HUES48 (cell line): ENCODE results near the gene NRP1.

Experiments
- H3K27ac ChIP-seq: one replicate; pipeline ENCODE4 v1.7.0; 2013; ENCODE audit warnings: low read depth, low read length, inconsistent platforms
- H3K27me3 ChIP-seq: 2 replicates; pipeline ENCODE4 v1.6.1; 2013; ENCODE audit warnings: mild to moderate bottlenecking, low read length; ENCODE audit not compliant: control insufficient read depth, insufficient read depth
- H3K36me3 ChIP-seq: 2 replicates; pipeline ENCODE4 v1.6.1; 2013; ENCODE audit warnings: low read length; ENCODE audit not compliant: control insufficient read depth, insufficient read depth
- H3K4me1 ChIP-seq: 2 replicates; pipeline ENCODE4 v1.6.1; 2013; ENCODE audit warnings: mild to moderate bottlenecking, low read length; ENCODE audit not compliant: control insufficient read depth, insufficient read depth
- H3K4me3 ChIP-seq: 2 replicates; pipeline ENCODE4 v1.5.1; 2013; ENCODE audit warnings: mild to moderate bottlenecking, low read depth, low read length
- H3K9ac ChIP-seq: 2 replicates; pipeline ENCODE4 v1.6.1; 2013; ENCODE audit warnings: mild to moderate bottlenecking, low read depth, low read length, moderate library complexity
- H3K9me3 ChIP-seq: 2 replicates; pipeline ENCODE4 v1.6.1; 2013; ENCODE audit warnings: low read length; ENCODE audit not compliant: control insufficient read depth, insufficient read depth

The NRP1 gene

GRCh38 chr10:33333260-33334101, 986 bp downstream of the NRP1 start:
- peaks cover 28% of the 10 kb centered on the region for H3K4me1 ChIP-seq
- peak overlapping the region; percentile 75 for H3K4me3 ChIP-seq
- H3K36me3 ChIP-seq: no peaks in the 10 kb centered on the region
- H3K9me3 ChIP-seq: no peaks in the 10 kb centered on the region
- H3K27me3 ChIP-seq: peaks cover 62% of the 10 kb centered on the region
- H3K9ac ChIP-seq: 0 out of 2 replicates have a peak overlapping the region, but pooled peaks have one; percentile 8
- H3K27ac ChIP-seq: no peak overlapping the region

- H3K4me3 ChIP-seq: peak overlapping the region; percentile 23; the same call in 1 of the 2 replicates
- H3K27ac ChIP-seq: no peak overlapping the region
- no peaks in the 10 kb centered on the region for H3K36me3 ChIP-seq
- peaks cover 51% of the 10 kb centered on the region for H3K27me3 ChIP-seq
- no peaks in the 10 kb centered on the region for H3K9me3 ChIP-seq
- H3K4me1 ChIP-seq: peaks cover 31% of the 10 kb centered on the region
- H3K9ac ChIP-seq: no peak overlapping the region
These were observed 2.0 kb downstream of the NRP1 start for GRCh38 chr10:33332183-33333065.

GRCh38 chr10:33331379-33331694, 3.1 kb downstream of the NRP1 start:
- peaks cover 28% of the 10 kb centered on the region for H3K4me1 ChIP-seq
- H3K36me3 ChIP-seq: no peaks in the 10 kb centered on the region
- no peak overlapping the region for H3K27ac ChIP-seq
- no peak overlapping the region for H3K4me3 ChIP-seq
- no peaks in the 10 kb centered on the region for H3K9me3 ChIP-seq
- H3K27me3 ChIP-seq: peaks cover 41% of the 10 kb centered on the region
- no peak overlapping the region for H3K9ac ChIP-seq

- H3K27me3 ChIP-seq: peaks cover 35% of the 10 kb centered on the region
- no peaks in the 10 kb centered on the region for H3K36me3 ChIP-seq
- H3K27ac ChIP-seq: no peak overlapping the region
- peaks cover 28% of the 10 kb centered on the region for H3K4me1 ChIP-seq
- no peak overlapping the region for H3K9ac ChIP-seq
- H3K9me3 ChIP-seq: no peaks in the 10 kb centered on the region
- H3K4me3 ChIP-seq: no peak overlapping the region
These were observed 3.7 kb downstream of the NRP1 start for GRCh38 chr10:33330543-33331378.

GRCh38 chr10:33329178-33329577, 5.3 kb downstream of the NRP1 start:
- H3K9ac ChIP-seq: no peak overlapping the region
- no peak overlapping the region for H3K4me3 ChIP-seq
- H3K27me3 ChIP-seq: peaks cover 23% of the 10 kb centered on the region
- H3K4me1 ChIP-seq: peaks cover 28% of the 10 kb centered on the region
- H3K36me3 ChIP-seq: no peaks in the 10 kb centered on the region
- H3K9me3 ChIP-seq: no peaks in the 10 kb centered on the region
- H3K27ac ChIP-seq: no peak overlapping the region

- H3K36me3 ChIP-seq: no peaks in the 10 kb centered on the region
- peaks cover 22% of the 10 kb centered on the region for H3K4me1 ChIP-seq
- H3K27ac ChIP-seq: no peak overlapping the region
- H3K9me3 ChIP-seq: no peaks in the 10 kb centered on the region
- no peak overlapping the region for H3K4me3 ChIP-seq
- H3K27me3 ChIP-seq: peaks cover 14% of the 10 kb centered on the region
- no peak overlapping the region for H3K9ac ChIP-seq
These were observed 6.2 kb downstream of the NRP1 start for GRCh38 chr10:33328253-33328652.

- peaks cover 9% of the 10 kb centered on the region for H3K27me3 ChIP-seq
- no peak overlapping the region for H3K27ac ChIP-seq
- H3K36me3 ChIP-seq: no peaks in the 10 kb centered on the region
- H3K4me1 ChIP-seq: peaks cover 17% of the 10 kb centered on the region; the same call in 1 of the 2 replicates
- no peak overlapping the region for H3K9ac ChIP-seq
- no peak overlapping the region for H3K4me3 ChIP-seq
- H3K9me3 ChIP-seq: no peaks in the 10 kb centered on the region
These were observed 6.7 kb downstream of the NRP1 start for GRCh38 chr10:33327751-33328150.

- Histone ChIP-seq H3K4me3 (no peak overlapping the region), H3K27ac (no peak overlapping the region), H3K4me1 (peaks cover 17% of the 10 kb centered on the region; the same call in 1 of the 2 replicates), H3K36me3 (no peaks in the 10 kb centered on the region), H3K9me3 (no peaks in the 10 kb centered on the region), H3K27me3 (peaks cover 1% of the 10 kb centered on the region; the same call in 1 of the 2 replicates), H3K9ac (no peak overlapping the region)
These were observed 7.5 kb downstream of the NRP1 start for GRCh38 chr10:33326933-33327332.

GRCh38 chr10:33325929-33326328, 8.5 kb downstream of the NRP1 start:
- H3K4me3 ChIP-seq: no peak overlapping the region
- peaks cover 11% of the 10 kb centered on the region; the same call in 1 of the 2 replicates for H3K4me1 ChIP-seq
- H3K27ac ChIP-seq: no peak overlapping the region
- no peaks in the 10 kb centered on the region for H3K27me3 ChIP-seq
- H3K36me3 ChIP-seq: no peaks in the 10 kb centered on the region
- no peak overlapping the region for H3K9ac ChIP-seq
- no peaks in the 10 kb centered on the region for H3K9me3 ChIP-seq

- Histone ChIP-seq H3K27me3 (no peaks in the 10 kb centered on the region), H3K4me1 (peaks cover 7% of the 10 kb centered on the region; the same call in 1 of the 2 replicates), H3K27ac (no peak overlapping the region), H3K9ac (no peak overlapping the region), H3K9me3 (no peaks in the 10 kb centered on the region), H3K4me3 (no peak overlapping the region), H3K36me3 (no peaks in the 10 kb centered on the region)
These were observed 10.7 kb downstream of the NRP1 start for GRCh38 chr10:33323721-33324120.
